IMR-90 (cell line): Measurements from ENCODE around the gene STX4. TPM values are rescaled to one million over a fixed set of nuclear protein-coding genes. Genes with fewer than 3 reads are reported as not detected.
A peak's percentile ranks its signal among the peaks of the same experiment; 100 is the strongest.

ENCODE experiments used
- ATAC-seq: fragments of 200-7000 bp; cut with Tn5 transposase; 2 replicates; pipeline ENCODE4 v1.9.1; 2020; ENCODE audit warnings: low read depth, mild to moderate bottlenecking, moderate library complexity
- BruUV-seq: library from RNA; stranded (reverse); fragments of 400-500 nt; replicated peaks from 2 replicates; lab custom pipeline; 2021; lab: Mats Ljungman, UMichigan
- CTCF ChIA-PET: fragments of 300-600 bp; formaldehyde crosslinking; extraction: SDS; loops from one replicate; lab custom pipeline; 2021; ENCODE audit warnings: antibody characterized with exemption; lab: Yijun Ruan, JAX
- POLR2A ChIA-PET: fragments of 300-600 bp; sonication (Branson Sonifier 250); formaldehyde crosslinking; loops from one replicate; lab custom pipeline; 2022; ENCODE audit warnings: antibody characterized with exemption; ENCODE audit not compliant: unreplicated experiment; lab: Charles Lee
- DNase-seq: peaks from one replicate; pipeline ENCODE4 v3.0.0; 2013
- H2AFZ ChIP-seq: replicated peaks from 2 replicates; pipeline ENCODE3; 2013; ENCODE audit warnings: low read length, mild to moderate bottlenecking; ENCODE audit not compliant: poor library complexity
- H2AK5ac ChIP-seq: 2 replicates; pipeline ENCODE4 v1.6.1; 2013; ENCODE audit warnings: low read depth, low read length, inconsistent platforms
- H2AK9ac ChIP-seq: replicated peaks from 2 replicates; pipeline ENCODE3; 2013; ENCODE audit warnings: mild to moderate bottlenecking, low read depth, low read length, moderate library complexity; ENCODE audit not compliant: poor library complexity
- H2BK120ac ChIP-seq: 2 replicates; pipeline ENCODE4 v1.6.1; 2013; ENCODE audit warnings: low read depth, low read length, inconsistent platforms
- H2BK15ac ChIP-seq: 3 replicates; pipeline ENCODE4 v1.6.1; 2013; ENCODE audit warnings: low read depth, low read length, inconsistent platforms
- H2BK20ac ChIP-seq: 2 replicates; pipeline ENCODE4 v1.6.1; 2013; ENCODE audit warnings: low read depth, mild to moderate bottlenecking, inconsistent platforms, low read length, moderate library complexity
- H2BK5ac ChIP-seq: 2 replicates; pipeline ENCODE4 v1.6.1; 2013; ENCODE audit warnings: mild to moderate bottlenecking, low read depth, low read length, inconsistent platforms; ENCODE audit not compliant: poor library complexity, severe bottlenecking
- H3K14ac ChIP-seq: replicated peaks from 2 replicates; pipeline ENCODE4 v1.6.1; 2013; ENCODE audit warnings: low read depth, low read length, inconsistent platforms
- H3K18ac ChIP-seq: 2 replicates; pipeline ENCODE4 v1.6.1; 2013; ENCODE audit warnings: low read depth, low read length, control low read depth
- H3K23ac ChIP-seq: 2 replicates; pipeline ENCODE4 v1.6.1; 2013; ENCODE audit warnings: low read depth, low read length, inconsistent platforms
- H3K27ac ChIP-seq: 2 replicates; pipeline ENCODE4 v1.5.1; 2013; ENCODE audit warnings: mild to moderate bottlenecking, control low read depth, low read length; ENCODE audit not compliant: insufficient read depth
- H3K27me3 ChIP-seq: 2 replicates; pipeline ENCODE4 v1.6.1; 2013; ENCODE audit warnings: low read length; ENCODE audit not compliant: control insufficient read depth, insufficient read depth
- H3K36me3 ChIP-seq: 2 replicates; pipeline ENCODE4 v1.6.1; 2013; ENCODE audit warnings: low read length, mixed read lengths; ENCODE audit not compliant: control insufficient read depth, insufficient read depth
- H3K4ac ChIP-seq: 2 replicates; pipeline ENCODE4 v1.6.1; 2013; ENCODE audit warnings: low read depth, low read length, inconsistent platforms
- H3K4me1 ChIP-seq: 2 replicates; pipeline ENCODE4 v1.6.1; 2013; ENCODE audit warnings: low read length, mixed read lengths; ENCODE audit not compliant: control insufficient read depth, insufficient read depth
- H3K4me2 ChIP-seq: 2 replicates; pipeline ENCODE4 v1.6.1; 2013; ENCODE audit warnings: low read depth, mild to moderate bottlenecking, control low read depth, low read length, moderate library complexity
- H3K4me3 ChIP-seq: 2 replicates; pipeline ENCODE4 v1.5.1; 2013; ENCODE audit warnings: low read depth, mild to moderate bottlenecking, control low read depth, low read length, moderate library complexity; ENCODE audit not compliant: insufficient read depth
- H3K56ac ChIP-seq: 2 replicates; pipeline ENCODE4 v1.6.1; 2013; ENCODE audit warnings: low read length, inconsistent platforms; ENCODE audit not compliant: insufficient read depth; ENCODE audit errors: extremely low read depth
- H3K79me1 ChIP-seq, 2 experiments: 2 replicates each; pipeline ENCODE4 v1.6.1; 2013; ENCODE audit warnings: low read length in 2 of 2, inconsistent platforms in 1 of 2, low read depth in 1 of 2
- H3K9ac ChIP-seq: 2 replicates; pipeline ENCODE4 v1.6.1; 2013; ENCODE audit warnings: low read depth, low read length, control low read depth
- H3K9me1 ChIP-seq: 2 replicates; pipeline ENCODE4 v1.6.1; 2013; ENCODE audit warnings: low read length, inconsistent platforms; ENCODE audit not compliant: insufficient read depth
- H3K9me3 ChIP-seq: 2 replicates; pipeline ENCODE4 v1.6.1; 2013; ENCODE audit warnings: low read length; ENCODE audit not compliant: control insufficient read depth, insufficient read depth
- H4K20me1 ChIP-seq: 2 replicates; pipeline ENCODE4 v1.6.1; 2013; ENCODE audit warnings: low read length, inconsistent platforms; ENCODE audit not compliant: insufficient read depth
- H4K5ac ChIP-seq: 2 replicates; pipeline ENCODE4 v1.6.1; 2013; ENCODE audit warnings: mild to moderate bottlenecking, low read depth, low read length, control low read depth
- H4K8ac ChIP-seq, 2 experiments: 2 replicates each; pipeline ENCODE4 v1.6.1; 2013; ENCODE audit warnings: low read depth in 2 of 2, low read length in 2 of 2, control low read depth in 1 of 2, inconsistent platforms in 1 of 2
- H4K91ac ChIP-seq: 2 replicates; pipeline ENCODE4 v1.6.1; 2013; ENCODE audit warnings: low read depth, low read length, inconsistent platforms; ENCODE audit not compliant: insufficient read depth
- CEBPB ChIP-seq: IDR thresholded peaks from 2 replicates; pipeline ENCODE4 v1.6.1; 2012; ENCODE audit warnings: low read depth, low read length, improper control_type of control experiment
- WGBS, 2 experiments: methylation state at CpG; one replicate each; pipeline versions ENCODE4 v1.1.5 to v1.1.7; 2013; ENCODE audit warnings: missing lambda C conversion rate in 2 of 2; ENCODE audit not compliant: insufficient read length in 1 of 2; ENCODE audit errors: extremely low coverage in 2 of 2; 5-methylcytosine and 5-hydroxymethylcytosine counted together
- dilution Hi-C: fragments of 300-500 bp; cut with HindIII; formaldehyde crosslinking; loops from one replicate; pipeline ENCODE4 v1.14.3; 2018; ENCODE audit warnings: low sequenced_read_pairs; ENCODE audit not compliant: unreplicated experiment
- in situ Hi-C: fragments of 300-500 bp; cut with MboI; formaldehyde crosslinking; loops from 3 replicates; pipeline ENCODE4 v1.14.3; 2019; ENCODE audit warnings: low sequenced_read_pairs, inconsistent platforms, mixed read lengths
- intact Hi-C: fragments of 100-400 bp; cut with micrococcal nuclease; formaldehyde crosslinking; loops from 2 replicates; pipeline ENCODE4 v1.10.0; 2022
- polyA plus RNA-seq, 3 experiments: library from polyadenylated mRNA; depleted of rRNA; stranded (reverse); fragments of >200 nt; gene quantifications; 2 replicates each; pipeline ENCODE4 v1.2.3, GENCODE V29; 2012; ENCODE audit warnings: low replicate concordance in 1 of 3
- total RNA-seq: library from RNA; depleted of rRNA; stranded (reverse); fragments of >200 nt; gene quantifications from 2 replicates; pipeline ENCODE4 v1.2.3, GENCODE V29; 2012
- TF ChIP-seq, protein P1 (sequence below): conservative IDR thresholded peaks from 2 replicates; pipeline ENCODE4 v1.5.1; 2012; ENCODE audit warnings: mild to moderate bottlenecking, low read depth, low read length, improper control_type of control experiment
- TF ChIP-seq, protein P2 (sequence below): fragments of 150-350 bp; IDR thresholded peaks from 2 replicates; pipeline ENCODE4 v1.6.1; 2017; ENCODE audit warnings: mild to moderate bottlenecking, antibody characterized with exemption, low read length, low read depth
- TF ChIP-seq, protein P3 (sequence below): fragments of 150-350 bp; IDR thresholded peaks from 2 replicates; pipeline ENCODE4 v1.6.1; 2016; ENCODE audit warnings: low read depth, mild to moderate bottlenecking, low read length, moderate library complexity, borderline replicate concordance

STX4 gene
- total and polyA plus RNA-seq, 2 of the 4 experiments (the other 2 are of a cell fraction), result 23.5 to 67.9 TPM

DNA sequence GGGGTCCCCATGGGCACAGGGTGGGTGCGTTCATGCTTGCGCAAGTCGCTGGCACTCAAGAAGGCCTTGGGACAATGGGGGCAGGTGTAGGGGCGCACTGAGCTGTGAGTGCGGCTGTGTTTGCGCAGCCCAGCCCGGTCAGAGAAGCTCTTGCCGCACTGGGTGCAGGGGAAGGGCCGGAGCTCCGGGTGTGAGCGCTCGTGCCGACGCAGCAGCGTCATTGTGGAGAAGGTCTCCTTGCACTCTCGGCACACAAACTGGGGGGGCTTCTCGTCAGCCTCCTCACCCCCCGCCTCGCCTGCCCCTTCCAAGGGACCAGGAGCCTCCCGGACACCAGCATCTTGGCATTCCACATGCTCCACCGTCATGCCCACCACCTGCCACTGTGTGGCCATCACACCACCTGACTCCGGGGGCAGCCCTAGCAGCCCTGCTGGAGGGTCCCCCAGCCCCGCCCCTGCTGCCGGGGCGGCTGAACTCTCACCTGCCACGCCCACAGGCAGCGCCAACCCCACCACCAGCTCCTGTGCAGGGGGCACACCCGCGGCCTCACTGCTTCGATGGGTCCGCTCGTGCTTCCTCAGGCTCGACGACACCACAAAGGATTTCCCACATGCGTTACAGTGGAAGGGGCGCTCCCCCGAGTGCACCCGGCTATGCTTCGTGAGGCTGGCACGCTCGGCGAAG is 27.9 kb downstream of the STX4 start:
- H3K4ac ChIP-seq, result no peak overlapping the region
- peaks cover 26 to 44% of the 10 kb centered on the region in 2 experiments; a peak in 3 of 4 replicates for H3K79me1 ChIP-seq
- no peak overlapping the region for H3K27ac ChIP-seq
- no peak overlapping the region for H2BK15ac ChIP-seq
- peak overlapping the region; percentile 55 for H2AK9ac ChIP-seq
- no peaks in the 10 kb centered on the region; the same call in 1 of the 2 replicates for H4K20me1 ChIP-seq
- no peak overlapping the region for H3K56ac ChIP-seq
- H3K36me3 ChIP-seq, result peaks cover 26% of the 10 kb centered on the region
- CTCF ChIA-PET, result no interaction called here
- no peak overlapping the region for H4K91ac ChIP-seq
- dilution Hi-C loops, result no loop called here
- BruUV-seq, result no TSS peak
- H3K4me1 ChIP-seq, result peaks cover 12% of the 10 kb centered on the region
- H2BK5ac ChIP-seq, result no peak overlapping the region
- DNase-seq (no peak), ATAC-seq (no peak)
- H4K5ac ChIP-seq, result no peak overlapping the region
- H3K23ac ChIP-seq, result no peak overlapping the region
- TF ChIP-seq CEBPB, result no peak
- TF ChIP-seq, protein P1, sequence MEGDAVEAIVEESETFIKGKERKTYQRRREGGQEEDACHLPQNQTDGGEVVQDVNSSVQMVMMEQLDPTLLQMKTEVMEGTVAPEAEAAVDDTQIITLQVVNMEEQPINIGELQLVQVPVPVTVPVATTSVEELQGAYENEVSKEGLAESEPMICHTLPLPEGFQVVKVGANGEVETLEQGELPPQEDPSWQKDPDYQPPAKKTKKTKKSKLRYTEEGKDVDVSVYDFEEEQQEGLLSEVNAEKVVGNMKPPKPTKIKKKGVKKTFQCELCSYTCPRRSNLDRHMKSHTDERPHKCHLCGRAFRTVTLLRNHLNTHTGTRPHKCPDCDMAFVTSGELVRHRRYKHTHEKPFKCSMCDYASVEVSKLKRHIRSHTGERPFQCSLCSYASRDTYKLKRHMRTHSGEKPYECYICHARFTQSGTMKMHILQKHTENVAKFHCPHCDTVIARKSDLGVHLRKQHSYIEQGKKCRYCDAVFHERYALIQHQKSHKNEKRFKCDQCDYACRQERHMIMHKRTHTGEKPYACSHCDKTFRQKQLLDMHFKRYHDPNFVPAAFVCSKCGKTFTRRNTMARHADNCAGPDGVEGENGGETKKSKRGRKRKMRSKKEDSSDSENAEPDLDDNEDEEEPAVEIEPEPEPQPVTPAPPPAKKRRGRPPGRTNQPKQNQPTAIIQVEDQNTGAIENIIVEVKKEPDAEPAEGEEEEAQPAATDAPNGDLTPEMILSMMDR, result no peak
- TF ChIP-seq, protein P2, sequence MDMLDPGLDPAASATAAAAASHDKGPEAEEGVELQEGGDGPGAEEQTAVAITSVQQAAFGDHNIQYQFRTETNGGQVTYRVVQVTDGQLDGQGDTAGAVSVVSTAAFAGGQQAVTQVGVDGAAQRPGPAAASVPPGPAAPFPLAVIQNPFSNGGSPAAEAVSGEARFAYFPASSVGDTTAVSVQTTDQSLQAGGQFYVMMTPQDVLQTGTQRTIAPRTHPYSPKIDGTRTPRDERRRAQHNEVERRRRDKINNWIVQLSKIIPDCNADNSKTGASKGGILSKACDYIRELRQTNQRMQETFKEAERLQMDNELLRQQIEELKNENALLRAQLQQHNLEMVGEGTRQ, result no peak
- TF ChIP-seq, protein P3, sequence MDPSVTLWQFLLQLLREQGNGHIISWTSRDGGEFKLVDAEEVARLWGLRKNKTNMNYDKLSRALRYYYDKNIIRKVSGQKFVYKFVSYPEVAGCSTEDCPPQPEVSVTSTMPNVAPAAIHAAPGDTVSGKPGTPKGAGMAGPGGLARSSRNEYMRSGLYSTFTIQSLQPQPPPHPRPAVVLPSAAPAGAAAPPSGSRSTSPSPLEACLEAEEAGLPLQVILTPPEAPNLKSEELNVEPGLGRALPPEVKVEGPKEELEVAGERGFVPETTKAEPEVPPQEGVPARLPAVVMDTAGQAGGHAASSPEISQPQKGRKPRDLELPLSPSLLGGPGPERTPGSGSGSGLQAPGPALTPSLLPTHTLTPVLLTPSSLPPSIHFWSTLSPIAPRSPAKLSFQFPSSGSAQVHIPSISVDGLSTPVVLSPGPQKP, result no peak
- intact Hi-C loops, result no loop called here
- H3K27me3 ChIP-seq, result no peaks in the 10 kb centered on the region
- no peak overlapping the region for H3K9ac ChIP-seq
- H3K9me1 ChIP-seq, result peaks cover 21% of the 10 kb centered on the region
- no peak overlapping the region for H2AK5ac ChIP-seq
- H3K14ac ChIP-seq, result no peak overlapping the region
- H3K4me3 ChIP-seq, result no peak overlapping the region
- no peak overlapping the region for H3K18ac ChIP-seq
- no peak overlapping the region for H3K4me2 ChIP-seq
- no peak overlapping the region for H4K8ac ChIP-seq
- no peak overlapping the region for H2AFZ ChIP-seq
- POLR2A ChIA-PET, result no interaction called here
- in situ Hi-C loops, result no loop called here
- WGBS, 2 experiments, result 97% methylated on average over 27 of the region's 42 CpGs; no CpG with 5 or more reads in 1 of the 2 experiments
- no peak overlapping the region for H2BK20ac ChIP-seq
- no peak overlapping the region for H2BK120ac ChIP-seq
- no peaks in the 10 kb centered on the region for H3K9me3 ChIP-seq
